RWPE2 (cell line): Measurements from ENCODE around the gene TEX13C.
"Not testable (repeated sequence)": the region's sequence is repeated elsewhere in the genome, so short reads cannot be mapped to it uniquely, and the experiment has no call there.

Source experiments
- ATAC-seq: fragments of 200-7000 bp; cut with Tn5 transposase; 3 replicates; pipeline ENCODE4 v1.9.1; 2021; ENCODE audit warnings: low read depth
- DNase-seq: peaks from one replicate; pipeline ENCODE4 v3.0.0-alpha.2; 2020; ENCODE audit warnings: low spot score
- H3K27ac ChIP-seq: fragments of 450-650 bp; 2 replicates; pipeline ENCODE4 v1.5.1; 2017; ENCODE audit warnings: mild to moderate bottlenecking; ENCODE audit not compliant: poor library complexity, severe bottlenecking
- H3K27me3 ChIP-seq: fragments of 250-450 bp; sonication (Bioruptor Pico); 2 replicates; pipeline ENCODE4 v1.5.1; 2021; ENCODE audit warnings: mild to moderate bottlenecking, moderate library complexity; ENCODE audit not compliant: insufficient read depth, poor library complexity, severe bottlenecking
- H3K36me3 ChIP-seq: fragments of 250-450 bp; sonication (Bioruptor Pico); 2 replicates; pipeline ENCODE4 v1.5.1; 2020; ENCODE audit warnings: low read depth, mild to moderate bottlenecking, moderate library complexity
- H3K4me1 ChIP-seq: fragments of 250-450 bp; sonication (Bioruptor Pico); 2 replicates; pipeline ENCODE4 v1.5.1; 2021; ENCODE audit warnings: mild to moderate bottlenecking, moderate library complexity; ENCODE audit not compliant: insufficient read depth, poor library complexity, severe bottlenecking
- H3K4me3 ChIP-seq: fragments of 250-450 bp; sonication (Bioruptor Pico); 2 replicates; pipeline ENCODE4 v1.5.1; 2021; ENCODE audit warnings: mild to moderate bottlenecking, moderate library complexity; ENCODE audit not compliant: severe bottlenecking
- H3K9me3 ChIP-seq: fragments of 250-450 bp; sonication (Bioruptor Pico); 2 replicates; pipeline ENCODE4 v1.5.1; 2021; ENCODE audit warnings: mild to moderate bottlenecking, moderate library complexity; ENCODE audit not compliant: severe bottlenecking
- CTCF ChIP-seq: fragments of 450-650 bp; IDR thresholded peaks from one replicate; pipeline ENCODE4 v1.5.1; 2017; ENCODE audit warnings: mild to moderate bottlenecking, moderate library complexity; ENCODE audit not compliant: poor library complexity, severe bottlenecking

Gene TEX13C

GRCh38 chrX:125308653-125309052 is 11.0 kb upstream of the TEX13C start:
- no peaks in the 10 kb centered on the region for H3K9me3 ChIP-seq
- no peak for ATAC-seq
- no peak overlapping the region for H3K4me3 ChIP-seq
- no peaks in the 10 kb centered on the region for H3K36me3 ChIP-seq
- DNase-seq: no peak
- no peaks in the 10 kb centered on the region for H3K27me3 ChIP-seq
- H3K4me1 ChIP-seq: no peaks in the 10 kb centered on the region
- H3K27ac ChIP-seq: no peak overlapping the region
- TF ChIP-seq CTCF: no peak

- not testable (repeated sequence) for H3K36me3 ChIP-seq, H3K4me3 ChIP-seq, DNase-seq, H3K27me3 ChIP-seq, H3K4me1 ChIP-seq, H3K27ac ChIP-seq, ATAC-seq, H3K9me3 ChIP-seq
These were observed 505 bp upstream of the TEX13C start for GRCh38 chrX:125319166-125319565.

GRCh38 chrX:125322431-125322830 is 2.8 kb downstream of the TEX13C start:
- H3K27me3 ChIP-seq: no peaks in the 10 kb centered on the region
- ATAC-seq (no peak), DNase-seq (no peak)
- no peaks in the 10 kb centered on the region for H3K4me1 ChIP-seq
- H3K27ac ChIP-seq: no peak overlapping the region
- H3K4me3 ChIP-seq: no peak overlapping the region
- H3K9me3 ChIP-seq: no peaks in the 10 kb centered on the region
- TF ChIP-seq CTCF: no peak
- no peaks in the 10 kb centered on the region for H3K36me3 ChIP-seq

- H3K27me3 ChIP-seq: no peaks in the 10 kb centered on the region
- no peaks in the 10 kb centered on the region for H3K9me3 ChIP-seq
- no peaks in the 10 kb centered on the region for H3K36me3 ChIP-seq
- no peak for ATAC-seq
- H3K27ac ChIP-seq: no peak overlapping the region
- no peak for DNase-seq
- no peaks in the 10 kb centered on the region for H3K4me1 ChIP-seq
- no peak for TF ChIP-seq CTCF
- no peak overlapping the region for H3K4me3 ChIP-seq
These were observed 6.9 kb downstream of the TEX13C start for GRCh38 chrX:125326599-125326998.

- H3K9me3 ChIP-seq: no peaks in the 10 kb centered on the region
- no peaks in the 10 kb centered on the region for H3K36me3 ChIP-seq
- DNase-seq (no peak), ATAC-seq (no peak)
- H3K4me3 ChIP-seq: no peak overlapping the region
- H3K27me3 ChIP-seq: no peaks in the 10 kb centered on the region
- H3K4me1 ChIP-seq: no peaks in the 10 kb centered on the region
- H3K27ac ChIP-seq: no peak overlapping the region
- no peak for TF ChIP-seq CTCF
These were observed 8.2 kb downstream of the TEX13C start for GRCh38 chrX:125327891-125328290.
